Fibroblast of lung (primary cell): Measurements from ENCODE around the gene CORO2B.

Source experiments
- CTCF ChIP-seq, 2 donors: IDR thresholded peaks in 1 of 2; conservative IDR thresholded peaks in 1 of 2; 1 replicate in 1 of 2; 2 replicates in 1 of 2; pipeline ENCODE4 v1.5.1; 2011 to 2012; ENCODE audit warnings: low read length in 2 of 2, control low read depth in 1 of 2, inconsistent platforms in 1 of 2, low read depth in 1 of 2, mild to moderate bottlenecking in 1 of 2
- EZH2 ChIP-seq: IDR thresholded peaks from 2 replicates; pipeline ENCODE4 v1.5.1; 2012; ENCODE audit warnings: low read length, control low read depth, mild to moderate bottlenecking; ENCODE audit errors: missing control alignments

DNA sequence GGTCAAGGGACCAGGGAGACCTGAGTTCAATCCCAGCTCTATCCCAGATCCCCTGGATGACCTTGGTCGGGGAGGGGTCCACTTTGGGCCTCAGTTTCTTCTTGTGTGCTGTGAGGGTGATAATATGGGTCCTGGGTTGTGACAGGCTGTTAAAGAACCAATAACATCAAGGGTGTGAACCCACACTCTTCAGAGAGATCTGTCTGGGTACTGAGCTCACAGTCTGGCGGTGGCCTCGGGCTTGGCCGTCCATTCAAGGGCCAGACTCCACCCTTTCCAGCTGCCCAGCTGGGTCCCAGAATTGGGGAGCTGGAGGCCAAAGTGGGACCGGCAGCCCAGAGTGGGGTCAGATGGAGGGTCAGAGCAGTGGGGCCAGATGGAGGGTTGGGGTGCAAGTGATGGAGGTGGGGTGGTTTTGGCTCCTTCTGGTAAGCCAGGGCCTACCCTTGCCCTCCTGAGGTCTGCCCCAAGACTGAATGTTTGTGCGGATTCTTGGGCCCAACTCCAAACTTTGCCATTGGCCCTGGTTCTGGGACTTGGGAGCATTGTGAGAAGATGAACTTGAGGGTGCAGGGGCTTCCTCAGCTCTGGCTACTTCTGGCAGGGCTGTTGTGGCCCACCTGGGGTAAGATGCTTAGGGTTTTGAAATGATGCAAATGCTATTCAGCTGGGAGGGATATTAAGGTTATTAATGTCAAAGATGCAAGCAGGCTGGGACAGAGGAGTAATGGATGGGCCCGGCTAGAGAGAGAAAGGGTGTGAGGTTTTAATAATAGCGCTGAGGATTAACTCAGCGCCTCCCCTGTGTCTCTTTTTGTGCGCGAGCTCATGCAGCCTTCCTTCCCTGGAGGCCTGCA is 1.5 kb downstream of the CORO2B start:
- TF ChIP-seq CTCF (conservative IDR thresholded peaks at IDR 0.05 in 1 of 2, IDR thresholded peaks at IDR 0.05 in 1 of 2; ENCODE audit: low read depth in 1 of 2, low read length in 2 of 2) (no peak), EZH2 (no peak)
